ENCODE measurements around the gene CARD9. TPM values are rescaled to one million over a fixed set of nuclear protein-coding genes. Genes with fewer than 3 reads are reported as not detected.
A peak's percentile ranks its signal among the peaks of the same experiment; 100 is the strongest.

CARD9 gene
- total RNA-seq, 4 donors from 2014 or later, result 0.28 to 14.9 (median 0.64) TPM

- no peaks in the 10 kb centered on the region for H3K27me3 ChIP-seq
- no peaks in the 10 kb centered on the region for H3K9me3 ChIP-seq
- peak overlapping the region in 1 of 4 donors; percentile 58 for H3K27ac ChIP-seq
- TF ChIP-seq, protein P1, sequence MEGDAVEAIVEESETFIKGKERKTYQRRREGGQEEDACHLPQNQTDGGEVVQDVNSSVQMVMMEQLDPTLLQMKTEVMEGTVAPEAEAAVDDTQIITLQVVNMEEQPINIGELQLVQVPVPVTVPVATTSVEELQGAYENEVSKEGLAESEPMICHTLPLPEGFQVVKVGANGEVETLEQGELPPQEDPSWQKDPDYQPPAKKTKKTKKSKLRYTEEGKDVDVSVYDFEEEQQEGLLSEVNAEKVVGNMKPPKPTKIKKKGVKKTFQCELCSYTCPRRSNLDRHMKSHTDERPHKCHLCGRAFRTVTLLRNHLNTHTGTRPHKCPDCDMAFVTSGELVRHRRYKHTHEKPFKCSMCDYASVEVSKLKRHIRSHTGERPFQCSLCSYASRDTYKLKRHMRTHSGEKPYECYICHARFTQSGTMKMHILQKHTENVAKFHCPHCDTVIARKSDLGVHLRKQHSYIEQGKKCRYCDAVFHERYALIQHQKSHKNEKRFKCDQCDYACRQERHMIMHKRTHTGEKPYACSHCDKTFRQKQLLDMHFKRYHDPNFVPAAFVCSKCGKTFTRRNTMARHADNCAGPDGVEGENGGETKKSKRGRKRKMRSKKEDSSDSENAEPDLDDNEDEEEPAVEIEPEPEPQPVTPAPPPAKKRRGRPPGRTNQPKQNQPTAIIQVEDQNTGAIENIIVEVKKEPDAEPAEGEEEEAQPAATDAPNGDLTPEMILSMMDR (IDR thresholded peaks at IDR 0.05), result no peak
- no peak for TF ChIP-seq POLR2A (IDR thresholded peaks at IDR 0.05)
- peaks cover 0 to 4% (median 0%) of the 10 kb centered on the region in 4 donors for H3K4me1 ChIP-seq
- H3K36me3 ChIP-seq, result no peaks in the 10 kb centered on the region
- no peak overlapping the region for H3K4me3 ChIP-seq
- no peak for DNase-seq
Observed at GRCh38 chr9:136336156-136336870, 37.2 kb downstream of the CARD9 start.

- TF ChIP-seq POLR2A (IDR thresholded peaks at IDR 0.05), result no peak
- TF ChIP-seq, protein P1 (IDR thresholded peaks at IDR 0.05), result no peak
Observed at GRCh38 chr9:136335296-136336155, 37.9 kb downstream of the CARD9 start.

DNA sequence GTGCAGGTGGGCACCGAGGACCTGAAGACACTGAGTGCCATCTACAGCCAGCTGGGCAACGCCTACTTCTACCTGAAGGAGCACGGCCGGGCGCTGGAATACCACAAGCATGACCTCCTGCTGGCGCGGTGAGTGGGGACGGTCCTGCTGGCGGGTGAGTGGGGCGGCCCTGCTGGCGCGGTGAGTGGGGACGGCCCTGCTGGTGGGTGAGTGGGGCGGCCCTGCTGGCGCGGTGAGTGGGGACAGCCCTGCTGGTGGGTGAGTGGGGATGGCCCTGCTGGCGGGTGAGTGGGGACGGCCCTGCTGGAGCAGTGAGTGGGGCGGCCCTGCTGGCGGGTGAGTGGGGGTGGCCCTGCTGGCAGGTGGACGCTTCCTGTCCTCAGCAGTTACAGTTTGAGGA is 38.9 kb downstream of the CARD9 start:
- H3K4me1 ChIP-seq, result peaks cover 0 to 3% (median 0%) of the 10 kb centered on the region in 4 donors
- no peaks in the 10 kb centered on the region for H3K27me3 ChIP-seq
- no peak overlapping the region for H3K27ac ChIP-seq
- TF ChIP-seq POLR2A (IDR thresholded peaks at IDR 0.05), result no peak
- TF ChIP-seq, protein P1 (IDR thresholded peaks at IDR 0.05), result no peak
- H3K36me3 ChIP-seq, result no peaks in the 10 kb centered on the region
- no peak overlapping the region for H3K4me3 ChIP-seq
- DNase-seq, result no peak
- H3K9me3 ChIP-seq, result no peaks in the 10 kb centered on the region

More at GRCh38 chr9:136335296-136336155, 37.9 kb downstream of the CARD9 start:
- Histone ChIP-seq H3K9me3 (no peaks in the 10 kb centered on the region), H3K36me3 (no peaks in the 10 kb centered on the region), H3K27me3 (no peaks in the 10 kb centered on the region), H3K4me3 (no peak overlapping the region), H3K4me1 (peaks cover 0 to 4% (median 0%) of the 10 kb centered on the region in 4 donors), H3K27ac (peak overlapping the region in 1 of 4 donors; percentile 58)
- DNase-seq, result no peak

DNA sequence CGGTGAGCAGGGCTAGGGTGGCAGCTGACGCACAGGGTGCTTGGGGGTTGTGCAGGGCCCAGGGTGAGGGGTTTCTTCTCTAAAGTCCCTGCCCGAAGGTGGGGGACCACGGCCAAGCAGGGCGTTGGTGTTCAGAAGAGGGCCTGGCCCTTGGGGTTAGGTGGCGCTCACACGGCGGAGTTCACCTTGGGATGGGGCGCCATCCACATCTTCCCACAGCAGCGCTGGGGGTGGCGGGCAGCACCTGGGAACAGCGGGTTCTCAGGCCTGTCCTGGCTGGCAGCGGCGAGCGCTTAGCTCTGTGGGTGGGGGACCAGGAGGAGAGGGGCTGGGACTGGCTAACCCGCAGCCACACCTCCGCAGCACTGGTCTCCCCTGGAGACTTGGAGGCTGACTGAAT is 40.0 kb downstream of the CARD9 start:
- H3K9me3 ChIP-seq, result no peaks in the 10 kb centered on the region
- no peak for DNase-seq
- peaks cover 0 to 9% (median 1%) of the 10 kb centered on the region in 4 donors for H3K4me1 ChIP-seq
- no peak overlapping the region for H3K4me3 ChIP-seq
- H3K36me3 ChIP-seq, result no peaks in the 10 kb centered on the region
- H3K27ac ChIP-seq, result no peak overlapping the region
- no peaks in the 10 kb centered on the region for H3K27me3 ChIP-seq
- TF ChIP-seq, protein P1 (IDR thresholded peaks at IDR 0.05), result no peak
- TF ChIP-seq POLR2A (IDR thresholded peaks at IDR 0.05), result no peak

DNA sequence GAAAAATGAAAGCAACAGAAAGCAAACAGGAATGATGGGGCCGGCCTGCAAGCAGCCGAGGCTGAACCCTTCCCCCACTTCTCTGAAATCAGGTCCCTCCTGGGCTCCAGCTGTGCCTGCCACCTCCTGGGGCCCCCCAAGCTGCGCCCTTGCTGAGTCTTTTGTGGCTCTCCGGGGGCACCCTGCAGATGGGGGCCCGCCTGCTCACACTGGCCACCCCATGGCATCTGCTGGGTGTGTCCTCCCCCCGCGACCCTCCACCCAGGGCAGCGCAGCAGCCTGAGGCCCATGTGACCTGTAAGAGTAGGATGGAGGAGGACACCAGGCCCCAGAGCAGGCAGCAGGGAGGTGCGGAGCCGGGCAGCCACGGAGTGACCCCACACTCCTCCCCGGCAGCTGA is 40.4 kb downstream of the CARD9 start:
- Histone ChIP-seq H3K9me3 (no peaks in the 10 kb centered on the region), H3K4me3 (no peak overlapping the region), H3K36me3 (no peaks in the 10 kb centered on the region), H3K27ac (no peak overlapping the region), H3K4me1 (peaks cover 0 to 13% (median 3%) of the 10 kb centered on the region in 4 donors), H3K27me3 (no peaks in the 10 kb centered on the region)
- no peak for DNase-seq
- TF ChIP-seq, protein P1 (IDR thresholded peaks at IDR 0.05), result no peak
- TF ChIP-seq POLR2A (IDR thresholded peaks at IDR 0.05), result no peak

All from Peyer's patch (tissue), 4 donors.